K562 (cell line): ENCODE measurements around the gene GZF1. TPM values are rescaled to one million over a fixed set of nuclear protein-coding genes. Genes with fewer than 3 reads are reported as not detected.
A peak's percentile ranks its signal among the peaks of the same experiment; 100 is the strongest.

Experiments used
- ATF4 ChIP-seq: fragments of 450-650 bp; formaldehyde crosslinking; IDR thresholded peaks from 2 replicates; pipeline ENCODE4 v1.4.0; 2022; ENCODE audit warnings: mild to moderate bottlenecking, moderate library complexity
- CTCF ChIP-seq, 3 experiments: IDR thresholded peaks in 2 of 3; conservative IDR thresholded peaks in 1 of 3; 2 replicates each; pipeline ENCODE4 v1.5.1; 2011 to 2012; ENCODE audit warnings: low read length in 3 of 3, mild to moderate bottlenecking in 3 of 3, control low read depth in 2 of 3, improper control_type of control experiment in 1 of 3, inconsistent platforms in 1 of 3, low read depth in 1 of 3, mixed read lengths in 1 of 3, moderate library complexity in 1 of 3; ENCODE audit not compliant: insufficient read depth in 2 of 3
- DACH1 ChIP-seq: fragments of 450-650 bp; IDR thresholded peaks from 2 replicates; pipeline ENCODE4 v1.6.1; 2018; ENCODE audit not compliant: partially characterized antibody
- FOXO4 ChIP-seq: fragments of 450-650 bp; formaldehyde crosslinking; IDR thresholded peaks from 2 replicates; pipeline ENCODE4 v1.4.0; 2020; ENCODE audit warnings: mild to moderate bottlenecking, moderate library complexity
- GATA2 ChIP-seq: sonication (generic); formaldehyde crosslinking; IDR thresholded peaks from 2 replicates; pipeline ENCODE4 v1.4.0; 2020; ENCODE audit warnings: mild to moderate bottlenecking, missing genetic modification reagents
- L3MBTL2 ChIP-seq: fragments of 450-650 bp; IDR thresholded peaks from 2 replicates; pipeline ENCODE4 v1.6.1; 2016; ENCODE audit warnings: mild to moderate bottlenecking, moderate library complexity
- NCOA4 ChIP-seq: fragments of 450-650 bp; IDR thresholded peaks from 2 replicates; pipeline ENCODE4 v1.6.1; 2018; ENCODE audit warnings: mild to moderate bottlenecking; ENCODE audit not compliant: partially characterized antibody
- PHB ChIP-seq: fragments of 250-450 bp; sonication (Bioruptor Pico); IDR thresholded peaks from 2 replicates; pipeline ENCODE4 v1.5.0; 2021
- RAD51 ChIP-seq: fragments of 450-650 bp; IDR thresholded peaks from 2 replicates; pipeline ENCODE4 v1.7.1; 2016; ENCODE audit warnings: low read depth, mild to moderate bottlenecking, borderline replicate concordance
- SOX6 ChIP-seq: fragments of 450-650 bp; IDR thresholded peaks from 2 replicates; pipeline ENCODE4 v1.6.1; 2014; ENCODE audit warnings: mild to moderate bottlenecking
- TEAD2 ChIP-seq: fragments of 450-650 bp; IDR thresholded peaks from 2 replicates; pipeline ENCODE4 v1.6.1; 2016; ENCODE audit warnings: missing genetic modification characterization, control low read depth, missing compliant biosample characterization
- TFE3 ChIP-seq: fragments of 450-650 bp; formaldehyde crosslinking; IDR thresholded peaks from 2 replicates; pipeline ENCODE4 v1.4.0; 2020; ENCODE audit warnings: mild to moderate bottlenecking, mixed read lengths
- THAP7 ChIP-seq: fragments of 250-450 bp; sonication (Bioruptor Pico); IDR thresholded peaks from 2 replicates; pipeline ENCODE4 v1.5.0; 2021
- ZNF197 ChIP-seq: fragments of 200-800 bp; sonication (Bioruptor generic); IDR thresholded peaks from 2 replicates; pipeline ENCODE4 v1.6.1; 2016; ENCODE audit warnings: low read depth, missing genetic modification characterization, missing compliant biosample characterization
- ZNF224 ChIP-seq: sonication (generic); formaldehyde crosslinking; IDR thresholded peaks from 2 replicates; pipeline ENCODE4 v1.8.0; 2022; ENCODE audit warnings: mild to moderate bottlenecking, missing genetic modification reagents
- ZNF23 ChIP-seq: fragments of 250-450 bp; sonication (Bioruptor Pico); IDR thresholded peaks from 2 replicates; pipeline ENCODE4 v1.4.0; 2020; ENCODE audit warnings: mild to moderate bottlenecking
- ZNF239 ChIP-seq: fragments of 250-450 bp; sonication (Bioruptor Pico); IDR thresholded peaks from 2 replicates; pipeline ENCODE4 v1.4.0; 2020; ENCODE audit warnings: mild to moderate bottlenecking
- ZNF354B ChIP-seq: fragments of 250-450 bp; sonication (Bioruptor Pico); IDR thresholded peaks from 2 replicates; pipeline ENCODE4 v1.4.0; 2020
- ZNF583 ChIP-seq: fragments of 250-450 bp; sonication (Bioruptor Pico); IDR thresholded peaks from 2 replicates; pipeline ENCODE4 v1.4.0; 2020
- ZNF696 ChIP-seq: fragments of 250-450 bp; sonication (Bioruptor Pico); conservative IDR thresholded peaks from 2 replicates; pipeline ENCODE4 v1.4.0; 2020; ENCODE audit warnings: mild to moderate bottlenecking, moderate library complexity
- polyA plus RNA-seq, 8 experiments: library from polyadenylated mRNA; depleted of rRNA in 4 of 8; stranded (reverse) in 5 of 8; unstranded in 3 of 8; fragments of >200 nt; fragmentation: Nextera tagmentation in 2 of 8; fragmentation: Illumina TruSeq in 1 of 8; extraction: Ambion mirVana in 2 of 8; extraction: Trizol in 1 of 8; gene quantifications; 2 replicates each; pipeline versions ENCODE4 v1.2.1 to v1.2.3, GENCODE V29; 2011 to 2014; ENCODE audit warnings: inconsistent platforms in 1 of 8, missing spikeins in 1 of 8
- total RNA-seq, 7 experiments: library from RNA; depleted of rRNA in 6 of 7; stranded (reverse); fragments of >200 nt in 6 of 7; fragmentation: Illumina TruSeq in 2 of 7; extraction: Trizol in 2 of 7; gene quantifications; 2 replicates each; pipeline versions ENCODE4 v1.2.1 to v1.2.3, GENCODE V29; 2011 to 2021; ENCODE audit warnings: low replicate concordance in 1 of 7

Gene GZF1
- total and polyA plus RNA-seq, 9 of the 15 experiments (the other 6 are each of a cell fraction or from before 2014, with no cell fraction given), result 1.2 to 15.7 (median 7.4) TPM

- peak; percentile 99 for TF ChIP-seq TFE3 (CRISPR knock-in tag)
- no peak for TF ChIP-seq ZNF224 (CRISPR knock-in tag)
- no peak for TF ChIP-seq ZNF696
- TF ChIP-seq TEAD2 (tag), result no peak
- TF ChIP-seq ZNF197 (CRISPR knock-in tag), result 0 out of 2 replicates have a peak, but pooled peaks have one; percentile 34
- peak; percentile 96 for TF ChIP-seq ATF4 (CRISPR knock-in tag)
- no peak for TF ChIP-seq FOXO4 (CRISPR knock-in tag)
- TF ChIP-seq GATA2 (CRISPR knock-in tag), result no peak
- 0 out of 2 replicates have a peak, but pooled peaks have one; percentile 29 for TF ChIP-seq THAP7 (CRISPR knock-in tag)
- TF ChIP-seq NCOA4, result no peak
- TF ChIP-seq CTCF (IDR thresholded peaks at IDR 0.05 in 2 of 3, conservative IDR thresholded peaks at IDR 0.05 in 1 of 3; ENCODE audit: insufficient read depth in 2 of 3, low read depth in 1 of 3, low read length in 3 of 3), result peak in 1 of 3 experiments; percentile 6; a peak in 1 of 6 replicates
- no peak for TF ChIP-seq PHB (CRISPR knock-in tag)
- TF ChIP-seq SOX6, result peak; percentile 51
- no peak for TF ChIP-seq ZNF583 (CRISPR knock-in tag)
- no peak for TF ChIP-seq ZNF239 (CRISPR knock-in tag)
- TF ChIP-seq L3MBTL2, result peak; percentile 81
- TF ChIP-seq ZNF354B (CRISPR knock-in tag), result no peak
- TF ChIP-seq ZNF23 (CRISPR knock-in tag), result no peak
- TF ChIP-seq RAD51, result peak; percentile 94
- peak; percentile 63 for TF ChIP-seq DACH1
Measured at GRCh38 chr20:23361476-23362391, at the start of gene GZF1 (continued).
